K562 (cell line): Measurements from ENCODE around the gene PRKD2. TPM values are rescaled to one million over a fixed set of nuclear protein-coding genes. Genes with fewer than 3 reads are reported as not detected.

Source experiments
- GABPB1 ChIP-seq: sonication (generic); formaldehyde crosslinking; IDR thresholded peaks from 2 replicates; pipeline ENCODE4 v1.8.0; 2022; ENCODE audit warnings: mild to moderate bottlenecking, missing genetic modification reagents
- L3MBTL2 ChIP-seq: fragments of 450-650 bp; IDR thresholded peaks from 2 replicates; pipeline ENCODE4 v1.6.1; 2016; ENCODE audit warnings: mild to moderate bottlenecking, moderate library complexity
- MEIS2 ChIP-seq: fragments of 450-650 bp; IDR thresholded peaks from 2 replicates; pipeline ENCODE4 v1.6.1; 2014; ENCODE audit warnings: mild to moderate bottlenecking; ENCODE audit not compliant: partially characterized antibody
- MTA2 ChIP-seq: fragments of 450-650 bp; IDR thresholded peaks from 2 replicates; pipeline ENCODE4 v1.6.1; 2016; ENCODE audit warnings: low read depth
- MYNN ChIP-seq, 2 experiments: sonication (generic); formaldehyde crosslinking in 1 of 2; IDR thresholded peaks; 2 replicates each; pipeline versions ENCODE4 v1.5.0 to v1.6.1; 2016 to 2020; ENCODE audit warnings: antibody characterized with exemption in 1 of 2, missing genetic modification reagents in 1 of 2
- NCOR1 ChIP-seq: fragments of 450-650 bp; IDR thresholded peaks from 2 replicates; pipeline ENCODE4 v1.6.1; 2016; ENCODE audit warnings: mild to moderate bottlenecking, moderate library complexity
- NFATC3 ChIP-seq: fragments of 450-650 bp; IDR thresholded peaks from 2 replicates; pipeline ENCODE4 v1.6.1; 2017; ENCODE audit warnings: mild to moderate bottlenecking
- POLR2H ChIP-seq: IDR thresholded peaks from 2 replicates; pipeline ENCODE4 v1.6.1; 2016; ENCODE audit warnings: missing genetic modification characterization, low read depth, mild to moderate bottlenecking, control low read depth, missing compliant biosample characterization, moderate library complexity
- ZNF23 ChIP-seq: fragments of 250-450 bp; sonication (Bioruptor Pico); IDR thresholded peaks from 2 replicates; pipeline ENCODE4 v1.4.0; 2020; ENCODE audit warnings: mild to moderate bottlenecking
- ZNF830 ChIP-seq: fragments of 250-450 bp; sonication (Bioruptor Pico); IDR thresholded peaks from 2 replicates; pipeline ENCODE4 v1.5.0; 2021; ENCODE audit warnings: mild to moderate bottlenecking
- polyA plus RNA-seq, 8 experiments: library from polyadenylated mRNA; depleted of rRNA in 4 of 8; stranded (reverse) in 5 of 8; unstranded in 3 of 8; fragments of >200 nt; fragmentation: Nextera tagmentation in 2 of 8; fragmentation: Illumina TruSeq in 1 of 8; extraction: Ambion mirVana in 2 of 8; extraction: Trizol in 1 of 8; gene quantifications; 2 replicates each; pipeline versions ENCODE4 v1.2.1 to v1.2.3, GENCODE V29; 2011 to 2014; ENCODE audit warnings: inconsistent platforms in 1 of 8, missing spikeins in 1 of 8
- total RNA-seq, 7 experiments: library from RNA; depleted of rRNA in 6 of 7; stranded (reverse); fragments of >200 nt in 6 of 7; fragmentation: Illumina TruSeq in 2 of 7; extraction: Trizol in 2 of 7; gene quantifications; 2 replicates each; pipeline versions ENCODE4 v1.2.1 to v1.2.3, GENCODE V29; 2011 to 2021; ENCODE audit warnings: low replicate concordance in 1 of 7
- TF ChIP-seq, protein P1 (sequence below): fragments of 450-650 bp; IDR thresholded peaks from 2 replicates; pipeline ENCODE4 v1.6.1; 2016; ENCODE audit warnings: antibody characterized with exemption
- TF ChIP-seq, protein P2 (sequence below): fragments of 450-650 bp; IDR thresholded peaks from 2 replicates; pipeline ENCODE4 v1.6.1; 2016; ENCODE audit warnings: borderline replicate concordance
- TF ChIP-seq, protein P3 (sequence below): fragments of 250-450 bp; sonication (Bioruptor Pico); IDR thresholded peaks from 2 replicates; pipeline ENCODE4 v1.5.0; 2021
- TF ChIP-seq, protein P4 (sequence below), 2 experiments: fragments of 450-650 bp in 1 of 2; sonication (generic) in 1 of 2; formaldehyde crosslinking in 1 of 2; IDR thresholded peaks in 1 of 2; conservative IDR thresholded peaks in 1 of 2; 2 replicates each; pipeline versions ENCODE4 v1.6.1 to v1.8.1; 2016 to 2023; ENCODE audit warnings: mild to moderate bottlenecking in 2 of 2, moderate library complexity in 2 of 2, inconsistent platforms in 1 of 2, missing genetic modification reagents in 1 of 2
- TF ChIP-seq, protein P5 (sequence below): conservative IDR thresholded peaks from 2 replicates; pipeline ENCODE4 v1.6.1; 2011; ENCODE audit warnings: low read depth, mild to moderate bottlenecking, low read length; ENCODE audit not compliant: control insufficient read depth
- TF ChIP-seq, protein P6 (sequence below), 2 experiments: IDR thresholded peaks; 2 replicates each; pipeline ENCODE4 v1.6.1; 2012; ENCODE audit warnings: improper control_type of control experiment in 2 of 2, low read depth in 2 of 2, low read length in 2 of 2, borderline replicate concordance in 1 of 2

PRKD2 gene
- total and polyA plus RNA-seq, 9 of the 15 experiments (the other 6 are each of a cell fraction or from before 2014, with no cell fraction given), result 1.8 to 60.0 (median 15.0) TPM

DNA sequence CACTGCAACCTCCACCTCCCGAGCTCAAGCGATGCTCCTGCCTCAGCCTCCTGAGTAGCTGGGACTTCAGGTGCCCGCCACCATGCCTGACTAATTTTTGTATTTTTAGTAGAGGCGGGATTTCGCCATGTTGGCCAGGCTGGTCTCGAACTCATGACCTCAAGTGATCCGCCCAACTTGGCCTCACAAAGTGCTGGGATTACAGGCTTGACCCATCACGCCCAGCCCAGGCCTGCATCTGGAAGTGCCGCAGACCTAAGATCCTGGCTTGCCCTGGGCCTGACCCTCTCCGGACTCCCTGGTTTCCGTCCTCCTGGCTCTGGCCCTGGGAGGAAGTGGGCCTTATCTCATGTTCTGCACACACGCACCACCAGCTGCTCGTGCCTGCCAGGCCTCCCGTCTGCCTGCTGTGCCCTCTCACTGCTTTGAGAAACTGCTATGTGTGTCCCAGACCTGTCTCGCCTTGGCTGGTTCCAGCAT is 87.3 kb downstream of the PRKD2 start (continued):
- TF ChIP-seq GABPB1 (CRISPR knock-in tag), result peak; percentile 19; the same call in 1 of the 2 replicates
- 0 out of 2 replicates have a peak, but pooled peaks have one; percentile 27 for TF ChIP-seq MTA2
- TF ChIP-seq POLR2H (tag), result no peak
- TF ChIP-seq, protein P1, sequence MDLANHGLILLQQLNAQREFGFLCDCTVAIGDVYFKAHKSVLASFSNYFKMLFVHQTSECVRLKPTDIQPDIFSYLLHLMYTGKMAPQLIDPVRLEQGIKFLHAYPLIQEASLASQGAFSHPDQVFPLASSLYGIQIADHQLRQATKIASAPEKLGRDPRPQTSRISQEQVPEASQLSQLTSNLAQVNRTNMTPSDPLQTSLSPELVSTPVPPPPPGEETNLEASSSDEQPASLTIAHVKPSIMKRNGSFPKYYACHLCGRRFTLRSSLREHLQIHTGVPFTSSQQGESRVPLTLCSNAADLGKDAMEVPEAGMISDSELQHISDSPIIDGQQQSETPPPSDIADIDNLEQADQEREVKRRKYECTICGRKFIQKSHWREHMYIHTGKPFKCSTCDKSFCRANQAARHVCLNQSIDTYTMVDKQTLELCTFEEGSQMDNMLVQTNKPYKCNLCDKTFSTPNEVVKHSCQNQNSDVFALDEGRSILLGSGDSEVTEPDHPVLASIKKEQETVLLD, result peak; percentile 59; the same call in 1 of the 2 replicates
- TF ChIP-seq, protein P2, sequence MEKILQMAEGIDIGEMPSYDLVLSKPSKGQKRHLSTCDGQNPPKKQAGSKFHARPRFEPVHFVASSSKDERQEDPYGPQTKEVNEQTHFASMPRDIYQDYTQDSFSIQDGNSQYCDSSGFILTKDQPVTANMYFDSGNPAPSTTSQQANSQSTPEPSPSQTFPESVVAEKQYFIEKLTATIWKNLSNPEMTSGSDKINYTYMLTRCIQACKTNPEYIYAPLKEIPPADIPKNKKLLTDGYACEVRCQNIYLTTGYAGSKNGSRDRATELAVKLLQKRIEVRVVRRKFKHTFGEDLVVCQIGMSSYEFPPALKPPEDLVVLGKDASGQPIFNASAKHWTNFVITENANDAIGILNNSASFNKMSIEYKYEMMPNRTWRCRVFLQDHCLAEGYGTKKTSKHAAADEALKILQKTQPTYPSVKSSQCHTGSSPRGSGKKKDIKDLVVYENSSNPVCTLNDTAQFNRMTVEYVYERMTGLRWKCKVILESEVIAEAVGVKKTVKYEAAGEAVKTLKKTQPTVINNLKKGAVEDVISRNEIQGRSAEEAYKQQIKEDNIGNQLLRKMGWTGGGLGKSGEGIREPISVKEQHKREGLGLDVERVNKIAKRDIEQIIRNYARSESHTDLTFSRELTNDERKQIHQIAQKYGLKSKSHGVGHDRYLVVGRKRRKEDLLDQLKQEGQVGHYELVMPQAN, result no peak
- no peak; the same call in 1 of the 2 replicates for TF ChIP-seq L3MBTL2
- peak; percentile 91 for TF ChIP-seq MYNN (IDR thresholded peaks at IDR 0.05)
- TF ChIP-seq MYNN (CRISPR knock-in tag; IDR thresholded peaks at IDR 0.05), result no peak
- no peak for TF ChIP-seq ZNF23 (CRISPR knock-in tag)
- no peak for TF ChIP-seq ZNF830 (CRISPR knock-in tag)
- TF ChIP-seq NCOR1, result peak; percentile 77
- TF ChIP-seq, protein P3, sequence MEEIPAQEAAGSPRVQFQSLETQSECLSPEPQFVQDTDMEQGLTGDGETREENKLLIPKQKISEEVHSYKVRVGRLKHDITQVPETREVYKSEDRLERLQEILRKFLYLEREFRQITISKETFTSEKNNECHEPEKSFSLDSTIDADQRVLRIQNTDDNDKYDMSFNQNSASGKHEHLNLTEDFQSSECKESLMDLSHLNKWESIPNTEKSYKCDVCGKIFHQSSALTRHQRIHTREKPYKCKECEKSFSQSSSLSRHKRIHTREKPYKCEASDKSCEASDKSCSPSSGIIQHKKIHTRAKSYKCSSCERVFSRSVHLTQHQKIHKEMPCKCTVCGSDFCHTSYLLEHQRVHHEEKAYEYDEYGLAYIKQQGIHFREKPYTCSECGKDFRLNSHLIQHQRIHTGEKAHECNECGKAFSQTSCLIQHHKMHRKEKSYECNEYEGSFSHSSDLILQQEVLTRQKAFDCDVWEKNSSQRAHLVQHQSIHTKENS (CRISPR knock-in tag), result no peak
- TF ChIP-seq, protein P4, sequence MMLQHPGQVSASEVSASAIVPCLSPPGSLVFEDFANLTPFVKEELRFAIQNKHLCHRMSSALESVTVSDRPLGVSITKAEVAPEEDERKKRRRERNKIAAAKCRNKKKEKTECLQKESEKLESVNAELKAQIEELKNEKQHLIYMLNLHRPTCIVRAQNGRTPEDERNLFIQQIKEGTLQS (IDR thresholded peaks at IDR 0.05), result no peak
- TF ChIP-seq, protein P4 (CRISPR knock-in tag; conservative IDR thresholded peaks at IDR 0.05), result no peak
- no peak for TF ChIP-seq NFATC3
- TF ChIP-seq, protein P5, sequence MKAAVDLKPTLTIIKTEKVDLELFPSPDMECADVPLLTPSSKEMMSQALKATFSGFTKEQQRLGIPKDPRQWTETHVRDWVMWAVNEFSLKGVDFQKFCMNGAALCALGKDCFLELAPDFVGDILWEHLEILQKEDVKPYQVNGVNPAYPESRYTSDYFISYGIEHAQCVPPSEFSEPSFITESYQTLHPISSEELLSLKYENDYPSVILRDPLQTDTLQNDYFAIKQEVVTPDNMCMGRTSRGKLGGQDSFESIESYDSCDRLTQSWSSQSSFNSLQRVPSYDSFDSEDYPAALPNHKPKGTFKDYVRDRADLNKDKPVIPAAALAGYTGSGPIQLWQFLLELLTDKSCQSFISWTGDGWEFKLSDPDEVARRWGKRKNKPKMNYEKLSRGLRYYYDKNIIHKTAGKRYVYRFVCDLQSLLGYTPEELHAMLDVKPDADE, result peak; percentile 55; the same call in 1 of the 2 replicates
- TF ChIP-seq, protein P6, sequence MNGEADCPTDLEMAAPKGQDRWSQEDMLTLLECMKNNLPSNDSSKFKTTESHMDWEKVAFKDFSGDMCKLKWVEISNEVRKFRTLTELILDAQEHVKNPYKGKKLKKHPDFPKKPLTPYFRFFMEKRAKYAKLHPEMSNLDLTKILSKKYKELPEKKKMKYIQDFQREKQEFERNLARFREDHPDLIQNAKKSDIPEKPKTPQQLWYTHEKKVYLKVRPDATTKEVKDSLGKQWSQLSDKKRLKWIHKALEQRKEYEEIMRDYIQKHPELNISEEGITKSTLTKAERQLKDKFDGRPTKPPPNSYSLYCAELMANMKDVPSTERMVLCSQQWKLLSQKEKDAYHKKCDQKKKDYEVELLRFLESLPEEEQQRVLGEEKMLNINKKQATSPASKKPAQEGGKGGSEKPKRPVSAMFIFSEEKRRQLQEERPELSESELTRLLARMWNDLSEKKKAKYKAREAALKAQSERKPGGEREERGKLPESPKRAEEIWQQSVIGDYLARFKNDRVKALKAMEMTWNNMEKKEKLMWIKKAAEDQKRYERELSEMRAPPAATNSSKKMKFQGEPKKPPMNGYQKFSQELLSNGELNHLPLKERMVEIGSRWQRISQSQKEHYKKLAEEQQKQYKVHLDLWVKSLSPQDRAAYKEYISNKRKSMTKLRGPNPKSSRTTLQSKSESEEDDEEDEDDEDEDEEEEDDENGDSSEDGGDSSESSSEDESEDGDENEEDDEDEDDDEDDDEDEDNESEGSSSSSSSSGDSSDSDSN (IDR thresholded peaks at IDR 0.05; ENCODE audit: borderline replicate concordance in 1 of 2, low read depth in 2 of 2, low read length in 2 of 2), result 0 out of 4 replicates have a peak, but pooled peaks of 1 of the 2 experiments have one; percentile 24
- no peak for TF ChIP-seq MEIS2
